GM12891 (cell line): ENCODE data around the gene MCTP1.

Experiments
- POLR2A ChIP-seq: IDR thresholded peaks from 2 replicates; pipeline ENCODE4 v1.6.1; 2011; ENCODE audit warnings: low read depth, low read length, control low read depth
- POLR2AphosphoS5 ChIP-seq: IDR thresholded peaks from 2 replicates; pipeline ENCODE4 v1.6.1; 2011; ENCODE audit warnings: low read depth, low read length, control low read depth
- POU2F2 ChIP-seq: IDR thresholded peaks from 2 replicates; pipeline ENCODE4 v1.6.1; 2011; ENCODE audit warnings: low read depth, mild to moderate bottlenecking, control low read depth, low read length, moderate library complexity
- SPI1 ChIP-seq: IDR thresholded peaks from 2 replicates; pipeline ENCODE4 v1.6.1; 2011; ENCODE audit warnings: low read depth, low read length, control low read depth
- TAF1 ChIP-seq: IDR thresholded peaks from 2 replicates; pipeline ENCODE4 v1.6.1; 2011; ENCODE audit warnings: low read depth, low read length, control low read depth

GRCh38 chr5:94759961-94760360, 524.9 kb downstream of the MCTP1 start:
- TF ChIP-seq TAF1 (no peak), POLR2A (no peak), POLR2AphosphoS5 (no peak), SPI1 (no peak), POU2F2 (no peak)
